WI38 (cell line): ENCODE results near the gene RPH3AL.
"Not testable (repeated sequence)": the region's sequence is repeated elsewhere in the genome, so short reads cannot be mapped to it uniquely, and the experiment has no call there.

ENCODE experiments used
- H3K4me3 ChIP-seq: 2 replicates; pipeline ENCODE4 v1.5.1; 2011; ENCODE audit warnings: low read depth, mild to moderate bottlenecking, control low read depth, low read length
- CTCF ChIP-seq: IDR thresholded peaks from 2 replicates; pipeline ENCODE4 v1.5.1; 2012; ENCODE audit warnings: low read depth, mild to moderate bottlenecking, control low read depth, low read length

Gene RPH3AL

GRCh38 chr17:249236-249993 is 103.2 kb downstream of the RPH3AL start:
- TF ChIP-seq CTCF: no peak
- no peak overlapping the region for H3K4me3 ChIP-seq

GRCh38 chr17:248337-249235 is 104.0 kb downstream of the RPH3AL start:
- no peak overlapping the region for H3K4me3 ChIP-seq
- no peak for TF ChIP-seq CTCF

GRCh38 chr17:247767-248166 is 104.8 kb downstream of the RPH3AL start:
- H3K4me3 ChIP-seq: no peak overlapping the region
- TF ChIP-seq CTCF: no peak

- TF ChIP-seq CTCF: no peak
- no peak overlapping the region for H3K4me3 ChIP-seq
Observed at GRCh38 chr17:246851-247421, 105.7 kb downstream of the RPH3AL start.

GRCh38 chr17:246226-246625 is 106.4 kb downstream of the RPH3AL start:
- TF ChIP-seq CTCF: no peak
- no peak overlapping the region for H3K4me3 ChIP-seq

GRCh38 chr17:245611-246010 is 107.0 kb downstream of the RPH3AL start:
- no peak for TF ChIP-seq CTCF
- no peak overlapping the region for H3K4me3 ChIP-seq

GRCh38 chr17:245020-245419 is 107.6 kb downstream of the RPH3AL start:
- H3K4me3 ChIP-seq: no peak overlapping the region
- TF ChIP-seq CTCF: no peak

GRCh38 chr17:243924-244323 is 108.7 kb downstream of the RPH3AL start:
- not testable (repeated sequence) for H3K4me3 ChIP-seq
